HepG2 (cell line): ENCODE measurements around the gene DSTYK. TPM values are rescaled to one million over a fixed set of nuclear protein-coding genes. Genes with fewer than 3 reads are reported as not detected.

Experiments
- CBX2 ChIP-seq, 2 experiments: fragments of 200-600 bp in 1 of 2; sonication (generic); formaldehyde crosslinking in 1 of 2; IDR thresholded peaks; 2 replicates each; pipeline versions ENCODE4 v1.7.0 to v1.8.1; 2018 to 2022; ENCODE audit warnings: low read depth in 2 of 2, low read length in 1 of 2, mild to moderate bottlenecking in 1 of 2, missing genetic modification reagents in 1 of 2
- JDP2 ChIP-seq: sonication (generic); formaldehyde crosslinking; IDR thresholded peaks from 2 replicates; pipeline ENCODE4 v1.8.1; 2022; ENCODE audit warnings: missing genetic modification reagents, borderline replicate concordance
- KLF16 ChIP-seq, 2 experiments: sonication (generic) in 1 of 2; formaldehyde crosslinking in 1 of 2; IDR thresholded peaks; 2 replicates each; pipeline versions ENCODE4 v1.6.1 to v1.8.0; 2016 to 2023; ENCODE audit warnings: missing genetic modification reagents in 2 of 2, missing compliant biosample characterization in 1 of 2
- MED13 ChIP-seq: sonication (generic); formaldehyde crosslinking; IDR thresholded peaks from 2 replicates; pipeline ENCODE4 v1.5.0; 2020; ENCODE audit warnings: missing genetic modification reagents
- PCBP2 ChIP-seq: fragments of 200-400 bp; formaldehyde crosslinking; optimal IDR thresholded peaks from 2 replicates; pipeline ENCODE3; 2018; ENCODE audit warnings: low read length, low read depth; ENCODE audit not compliant: poor library complexity, severe bottlenecking
- POLR2AphosphoS5 ChIP-seq: IDR thresholded peaks from 2 replicates; pipeline ENCODE4 v1.6.1; 2012; ENCODE audit warnings: low read depth, low read length
- ZFAT ChIP-seq: sonication (generic); formaldehyde crosslinking; conservative IDR thresholded peaks from 2 replicates; pipeline ENCODE4 v1.8.1; 2023; ENCODE audit warnings: missing genetic modification reagents, inconsistent platforms
- ZNF17 ChIP-seq: sonication (generic); formaldehyde crosslinking; IDR thresholded peaks from 2 replicates; pipeline ENCODE4 v1.5.0; 2020; ENCODE audit warnings: mild to moderate bottlenecking, missing genetic modification reagents
- ZNF790 ChIP-seq: sonication (generic); formaldehyde crosslinking; IDR thresholded peaks from 2 replicates; pipeline ENCODE4 v1.8.0; 2022; ENCODE audit warnings: missing genetic modification reagents, mild to moderate bottlenecking, borderline replicate concordance
- ZNF841 ChIP-seq: sonication (generic); formaldehyde crosslinking; IDR thresholded peaks from 2 replicates; pipeline ENCODE4 v1.8.1; 2023; ENCODE audit warnings: missing genetic modification reagents, borderline replicate concordance
- ZSCAN20 ChIP-seq: sonication (generic); formaldehyde crosslinking; IDR thresholded peaks from 2 replicates; pipeline ENCODE4 v1.4.0; 2020; ENCODE audit warnings: missing genetic modification reagents, mild to moderate bottlenecking, borderline replicate concordance
- ZSCAN29 ChIP-seq: sonication (generic); formaldehyde crosslinking; conservative IDR thresholded peaks from 2 replicates; pipeline ENCODE4 v1.4.0; 2020; ENCODE audit warnings: mild to moderate bottlenecking, missing genetic modification reagents
- ZSCAN9 ChIP-seq: IDR thresholded peaks from 2 replicates; pipeline ENCODE4 v1.6.1; 2016; ENCODE audit warnings: borderline replicate concordance
- polyA plus RNA-seq, 8 experiments: library from polyadenylated mRNA; depleted of rRNA in 3 of 8; stranded (reverse) in 7 of 8; unstranded in 1 of 8; fragments of >200 nt; fragmentation: Illumina TruSeq in 4 of 8; extraction: Trizol in 4 of 8; gene quantifications; 2 replicates each; pipeline versions ENCODE4 v1.2.1 to v1.2.3, GENCODE V29; 2011 to 2016; ENCODE audit warnings: low read depth in 4 of 8, missing spikeins in 1 of 8, mixed read lengths in 1 of 8; ENCODE audit not compliant: insufficient read depth in 1 of 8
- total RNA-seq, 5 experiments: library from RNA; depleted of rRNA; stranded (reverse); fragments of >200 nt; fragmentation: Illumina TruSeq; extraction: Trizol; gene quantifications; 2 replicates each; pipeline ENCODE4 v1.2.3, GENCODE V29; 2016; ENCODE audit warnings: low read depth in 1 of 5
- TF ChIP-seq, protein P1 (sequence below): sonication (generic); formaldehyde crosslinking; IDR thresholded peaks from 2 replicates; pipeline ENCODE4 v1.4.0; 2020; ENCODE audit warnings: missing genetic modification reagents
- TF ChIP-seq, protein P2 (sequence below): sonication (generic); formaldehyde crosslinking; IDR thresholded peaks from 2 replicates; pipeline ENCODE4 v1.5.1; 2020; ENCODE audit warnings: missing genetic modification reagents, mild to moderate bottlenecking, borderline replicate concordance
- TF ChIP-seq, protein P3 (sequence below): IDR thresholded peaks from 2 replicates; pipeline ENCODE4 v1.6.1; 2016; ENCODE audit warnings: low read depth, missing genetic modification reagents, missing compliant biosample characterization
- TF ChIP-seq, protein P4 (sequence below): sonication (generic); formaldehyde crosslinking; IDR thresholded peaks from 2 replicates; pipeline ENCODE4 v1.8.0; 2023; ENCODE audit warnings: mild to moderate bottlenecking, missing genetic modification reagents
- TF ChIP-seq, protein P5 (sequence below): sonication (generic); formaldehyde crosslinking; IDR thresholded peaks from 2 replicates; pipeline ENCODE4 v1.4.0; 2020; ENCODE audit warnings: missing genetic modification reagents

Gene DSTYK
- total and polyA plus RNA-seq, 2 of the 13 experiments (the other 11 are each of a cell fraction or from before 2014, with no cell fraction given): 2.6 to 4.8 TPM

DNA sequence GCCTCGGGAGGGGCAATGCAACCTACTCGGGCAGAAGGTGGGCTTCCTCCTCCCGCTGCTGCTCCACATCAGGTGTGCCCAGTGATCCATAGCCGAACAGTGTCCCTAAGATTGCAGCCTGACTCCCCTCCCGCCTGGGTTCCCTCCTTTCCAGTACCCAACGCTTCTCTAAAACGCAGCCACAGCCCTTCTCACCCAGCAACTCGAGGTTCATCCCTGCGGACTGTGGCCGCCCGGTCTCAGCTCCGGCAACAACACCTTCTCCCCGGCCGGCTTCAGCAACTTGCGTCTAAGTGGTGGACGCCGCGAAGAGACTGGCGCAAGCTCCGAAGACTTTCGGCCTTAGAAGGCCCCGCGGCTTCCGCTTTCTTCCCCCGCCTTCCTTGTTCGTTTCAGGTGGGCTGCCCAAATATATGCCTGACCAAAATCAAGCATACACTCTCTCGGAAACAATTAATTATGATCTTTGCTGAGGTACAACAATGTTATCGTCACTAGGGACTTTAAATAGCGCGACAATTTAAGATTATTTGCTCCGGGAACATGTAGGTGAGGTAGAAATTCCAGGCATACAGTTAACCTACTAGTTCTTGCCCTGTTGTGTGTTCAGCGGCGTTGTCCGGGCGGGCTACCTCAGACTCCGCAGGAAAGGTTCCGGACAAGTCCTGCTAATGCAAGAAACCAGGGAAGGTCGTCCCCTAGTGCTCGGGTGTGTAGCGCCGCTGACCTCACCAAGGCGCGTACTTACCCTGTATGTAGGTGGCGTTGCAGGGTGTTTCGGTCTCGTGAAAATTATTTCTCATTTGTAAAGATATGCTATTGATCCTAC lies 89.6 kb downstream of the DSTYK start, which contains the start of gene RBBP5 (continued):
- TF ChIP-seq, protein P1, sequence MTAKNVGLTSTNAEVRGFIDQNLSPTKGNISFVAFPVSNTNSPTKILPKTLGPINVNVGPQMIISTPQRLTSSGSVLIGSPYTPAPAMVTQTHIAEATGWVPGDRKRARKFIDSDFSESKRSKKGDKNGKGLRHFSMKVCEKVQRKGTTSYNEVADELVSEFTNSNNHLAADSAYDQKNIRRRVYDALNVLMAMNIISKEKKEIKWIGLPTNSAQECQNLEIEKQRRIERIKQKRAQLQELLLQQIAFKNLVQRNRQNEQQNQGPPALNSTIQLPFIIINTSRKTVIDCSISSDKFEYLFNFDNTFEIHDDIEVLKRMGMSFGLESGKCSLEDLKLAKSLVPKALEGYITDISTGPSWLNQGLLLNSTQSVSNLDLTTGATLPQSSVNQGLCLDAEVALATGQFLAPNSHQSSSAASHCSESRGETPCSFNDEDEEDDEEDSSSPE (CRISPR knock-in tag): peak; percentile 77
- TF ChIP-seq JDP2 (CRISPR knock-in tag) (no peak), CBX2 (IDR thresholded peaks at IDR 0.05; ENCODE audit: low read depth, low read length) (no peak), CBX2 (CRISPR knock-in tag; IDR thresholded peaks at IDR 0.05; ENCODE audit: low read depth) (peak; percentile 56; the same call in 1 of the 2 replicates), ZFAT (CRISPR knock-in tag) (no peak), ZNF841 (no peak), ZSCAN20 (CRISPR knock-in tag) (no peak), MED13 (CRISPR knock-in tag) (no peak; the same call in 1 of the 2 replicates), ZSCAN9 (CRISPR knock-in tag) (peak; percentile 68), KLF16 (CRISPR knock-in tag; IDR thresholded peaks at IDR 0.05) (peak in 1 of 2 experiments; percentile 94; a peak in 1 of 4 replicates), ZSCAN29 (0 out of 2 replicates have a peak, but pooled peaks have one; percentile 30), ZNF17 (CRISPR knock-in tag) (no peak), POLR2AphosphoS5 (peak; percentile 88), PCBP2 (no peak), ZNF790 (CRISPR knock-in tag) (no peak)
- TF ChIP-seq, protein P2, sequence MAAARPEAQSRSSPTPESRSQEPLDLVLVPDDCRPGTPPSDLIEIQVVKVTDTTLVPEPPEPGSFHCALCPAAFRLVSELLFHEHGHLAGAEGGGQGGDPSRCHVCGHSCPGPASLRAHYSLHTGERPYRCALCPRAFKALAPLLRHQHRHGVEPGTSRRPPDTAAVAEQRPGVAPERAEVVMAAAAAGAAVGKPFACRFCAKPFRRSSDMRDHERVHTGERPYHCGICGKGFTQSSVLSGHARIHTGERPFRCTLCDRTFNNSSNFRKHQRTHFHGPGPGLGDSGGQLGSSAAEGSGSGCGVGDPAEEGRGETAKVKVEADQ (CRISPR knock-in tag): peak; percentile 88; the same call in 1 of the 2 replicates
- TF ChIP-seq, protein P3, sequence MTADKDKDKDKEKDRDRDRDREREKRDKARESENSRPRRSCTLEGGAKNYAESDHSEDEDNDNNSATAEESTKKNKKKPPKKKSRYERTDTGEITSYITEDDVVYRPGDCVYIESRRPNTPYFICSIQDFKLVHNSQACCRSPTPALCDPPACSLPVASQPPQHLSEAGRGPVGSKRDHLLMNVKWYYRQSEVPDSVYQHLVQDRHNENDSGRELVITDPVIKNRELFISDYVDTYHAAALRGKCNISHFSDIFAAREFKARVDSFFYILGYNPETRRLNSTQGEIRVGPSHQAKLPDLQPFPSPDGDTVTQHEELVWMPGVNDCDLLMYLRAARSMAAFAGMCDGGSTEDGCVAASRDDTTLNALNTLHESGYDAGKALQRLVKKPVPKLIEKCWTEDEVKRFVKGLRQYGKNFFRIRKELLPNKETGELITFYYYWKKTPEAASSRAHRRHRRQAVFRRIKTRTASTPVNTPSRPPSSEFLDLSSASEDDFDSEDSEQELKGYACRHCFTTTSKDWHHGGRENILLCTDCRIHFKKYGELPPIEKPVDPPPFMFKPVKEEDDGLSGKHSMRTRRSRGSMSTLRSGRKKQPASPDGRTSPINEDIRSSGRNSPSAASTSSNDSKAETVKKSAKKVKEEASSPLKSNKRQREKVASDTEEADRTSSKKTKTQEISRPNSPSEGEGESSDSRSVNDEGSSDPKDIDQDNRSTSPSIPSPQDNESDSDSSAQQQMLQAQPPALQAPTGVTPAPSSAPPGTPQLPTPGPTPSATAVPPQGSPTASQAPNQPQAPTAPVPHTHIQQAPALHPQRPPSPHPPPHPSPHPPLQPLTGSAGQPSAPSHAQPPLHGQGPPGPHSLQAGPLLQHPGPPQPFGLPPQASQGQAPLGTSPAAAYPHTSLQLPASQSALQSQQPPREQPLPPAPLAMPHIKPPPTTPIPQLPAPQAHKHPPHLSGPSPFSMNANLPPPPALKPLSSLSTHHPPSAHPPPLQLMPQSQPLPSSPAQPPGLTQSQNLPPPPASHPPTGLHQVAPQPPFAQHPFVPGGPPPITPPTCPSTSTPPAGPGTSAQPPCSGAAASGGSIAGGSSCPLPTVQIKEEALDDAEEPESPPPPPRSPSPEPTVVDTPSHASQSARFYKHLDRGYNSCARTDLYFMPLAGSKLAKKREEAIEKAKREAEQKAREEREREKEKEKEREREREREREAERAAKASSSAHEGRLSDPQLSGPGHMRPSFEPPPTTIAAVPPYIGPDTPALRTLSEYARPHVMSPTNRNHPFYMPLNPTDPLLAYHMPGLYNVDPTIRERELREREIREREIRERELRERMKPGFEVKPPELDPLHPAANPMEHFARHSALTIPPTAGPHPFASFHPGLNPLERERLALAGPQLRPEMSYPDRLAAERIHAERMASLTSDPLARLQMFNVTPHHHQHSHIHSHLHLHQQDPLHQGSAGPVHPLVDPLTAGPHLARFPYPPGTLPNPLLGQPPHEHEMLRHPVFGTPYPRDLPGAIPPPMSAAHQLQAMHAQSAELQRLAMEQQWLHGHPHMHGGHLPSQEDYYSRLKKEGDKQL: no peak; the same call in 1 of the 2 replicates
- TF ChIP-seq, protein P4, sequence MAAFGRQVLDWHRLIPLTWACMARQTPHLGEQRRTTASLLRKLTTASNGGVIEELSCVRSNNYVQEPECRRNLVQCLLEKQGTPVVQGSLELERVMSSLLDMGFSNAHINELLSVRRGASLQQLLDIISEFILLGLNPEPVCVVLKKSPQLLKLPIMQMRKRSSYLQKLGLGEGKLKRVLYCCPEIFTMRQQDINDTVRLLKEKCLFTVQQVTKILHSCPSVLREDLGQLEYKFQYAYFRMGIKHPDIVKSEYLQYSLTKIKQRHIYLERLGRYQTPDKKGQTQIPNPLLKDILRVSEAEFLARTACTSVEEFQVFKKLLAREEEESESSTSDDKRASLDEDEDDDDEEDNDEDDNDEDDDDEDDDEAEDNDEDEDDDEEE (CRISPR knock-in tag): no peak
- TF ChIP-seq, protein P5, sequence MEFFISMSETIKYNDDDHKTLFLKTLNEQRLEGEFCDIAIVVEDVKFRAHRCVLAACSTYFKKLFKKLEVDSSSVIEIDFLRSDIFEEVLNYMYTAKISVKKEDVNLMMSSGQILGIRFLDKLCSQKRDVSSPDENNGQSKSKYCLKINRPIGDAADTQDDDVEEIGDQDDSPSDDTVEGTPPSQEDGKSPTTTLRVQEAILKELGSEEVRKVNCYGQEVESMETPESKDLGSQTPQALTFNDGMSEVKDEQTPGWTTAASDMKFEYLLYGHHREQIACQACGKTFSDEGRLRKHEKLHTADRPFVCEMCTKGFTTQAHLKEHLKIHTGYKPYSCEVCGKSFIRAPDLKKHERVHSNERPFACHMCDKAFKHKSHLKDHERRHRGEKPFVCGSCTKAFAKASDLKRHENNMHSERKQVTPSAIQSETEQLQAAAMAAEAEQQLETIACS (CRISPR knock-in tag): no peak; the same call in 1 of the 2 replicates
